Activated CD8-positive, alpha-beta memory T cell treated with anti-CD3 and anti-CD28 coated beads for 1 hour (primary cell): Measurements from ENCODE around the gene ZCCHC7.
"Not testable (repeated sequence)": the region's sequence is repeated elsewhere in the genome, so short reads cannot be mapped to it uniquely, and the experiment has no call there.

Experiments
- DNase-seq, 2 donors: peaks; one replicate each; pipeline ENCODE4 v3.0.0-alpha.2; 2020; ENCODE audit warnings: low read depth in 1 of 2; ENCODE audit errors: extremely low read depth in 1 of 2

Gene ZCCHC7

DNA sequence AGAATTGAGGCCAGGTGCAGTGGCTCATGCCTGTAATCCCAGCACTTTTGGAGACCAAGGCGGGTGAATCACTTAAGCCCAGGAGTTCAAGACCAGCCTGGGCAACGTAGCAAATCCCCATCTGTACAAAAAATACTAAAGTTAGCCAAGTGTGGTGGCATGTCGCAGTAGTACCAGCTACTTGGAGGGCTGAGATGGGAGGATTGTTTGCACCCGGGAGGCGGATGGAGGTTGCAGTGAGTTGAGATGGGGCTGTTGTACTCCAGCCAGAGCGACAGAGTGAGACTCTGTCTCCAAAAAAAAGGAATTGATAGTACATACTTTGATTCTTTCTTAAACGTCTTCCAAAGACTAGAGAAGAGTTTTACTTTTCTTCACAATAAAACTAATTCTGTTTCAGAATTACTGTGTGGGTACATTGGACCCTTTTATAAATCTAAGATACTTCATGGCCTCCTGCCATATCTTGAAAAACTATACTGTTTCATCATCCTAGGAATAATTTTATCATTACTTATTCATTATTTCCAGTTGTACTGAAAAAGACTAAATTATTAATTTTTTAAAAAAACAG lies 170.1 kb downstream of the ZCCHC7 start:
- no peak for DNase-seq

GRCh38 chr9:37290940-37291485 lies 170.6 kb downstream of the ZCCHC7 start:
- DNase-seq, result no peak

- DNase-seq, result not testable (repeated sequence)
Measured at GRCh38 chr9:37291612-37292238, 171.4 kb downstream of the ZCCHC7 start.

- no peak for DNase-seq
Measured at GRCh38 chr9:37292896-37293295, 172.5 kb downstream of the ZCCHC7 start.

GRCh38 chr9:37293664-37294524 lies 173.5 kb downstream of the ZCCHC7 start:
- no peak for DNase-seq

DNA sequence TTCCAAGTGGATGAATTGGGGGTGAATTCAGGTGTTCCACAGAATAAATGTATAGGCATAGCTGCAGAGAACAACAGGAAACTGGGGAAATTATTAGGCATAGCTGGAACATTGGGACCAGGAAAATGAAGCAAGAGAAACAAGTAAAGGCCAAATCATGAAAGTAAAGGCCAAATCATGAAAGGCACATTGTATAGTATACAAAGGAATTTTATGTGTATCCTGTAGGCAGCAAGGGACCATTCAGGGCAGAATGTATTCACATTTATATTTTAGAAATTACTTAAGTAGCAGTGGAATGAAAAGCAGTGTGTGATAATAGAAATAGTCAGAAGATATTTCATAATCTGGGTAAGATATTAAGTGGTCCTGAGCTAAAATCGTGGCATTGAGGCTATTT lies 174.8 kb downstream of the ZCCHC7 start:
- DNase-seq, result no peak

DNA sequence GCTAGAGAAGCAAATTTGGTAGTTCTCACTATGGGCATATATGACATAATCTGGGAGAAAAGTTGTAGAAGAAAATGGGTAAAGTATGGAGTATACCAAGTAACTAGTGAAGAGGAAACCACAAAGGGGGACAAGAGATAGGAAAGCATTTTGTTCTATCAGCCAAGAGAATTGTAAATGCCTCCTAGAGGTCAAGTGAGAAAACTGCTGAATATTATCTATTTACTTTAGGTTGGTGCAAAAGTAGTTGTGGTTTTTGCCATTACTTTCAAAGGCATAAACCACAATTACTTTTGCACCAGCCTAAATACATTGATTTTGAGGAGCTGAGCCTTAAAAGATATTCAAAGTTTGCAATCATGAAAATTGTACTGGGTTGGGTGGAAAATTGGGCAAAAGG lies 175.4 kb downstream of the ZCCHC7 start:
- DNase-seq, result no peak

GRCh38 chr9:37297592-37297991 lies 177.2 kb downstream of the ZCCHC7 start:
- no peak for DNase-seq

- no peak for DNase-seq
Measured at GRCh38 chr9:37300620-37301019, 180.2 kb downstream of the ZCCHC7 start.

GRCh38 chr9:37301042-37301853 lies 180.9 kb downstream of the ZCCHC7 start:
- DNase-seq, result no peak

DNA sequence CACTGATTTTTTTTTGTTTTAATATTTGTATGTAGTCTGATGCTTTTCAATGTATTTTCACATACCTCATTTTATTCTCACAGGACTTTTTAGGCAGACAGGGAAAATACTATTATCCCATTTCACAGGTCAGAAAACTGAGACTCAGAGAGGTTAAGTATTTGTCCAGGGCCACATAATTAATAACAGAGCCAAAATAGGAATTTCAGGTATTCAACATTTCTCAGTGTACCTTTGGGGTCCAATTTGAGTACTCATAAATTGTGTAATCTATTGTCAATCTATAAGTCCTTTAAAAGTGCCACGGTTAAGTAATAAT lies 181.4 kb downstream of the ZCCHC7 start:
- DNase-seq, result no peak

DNA sequence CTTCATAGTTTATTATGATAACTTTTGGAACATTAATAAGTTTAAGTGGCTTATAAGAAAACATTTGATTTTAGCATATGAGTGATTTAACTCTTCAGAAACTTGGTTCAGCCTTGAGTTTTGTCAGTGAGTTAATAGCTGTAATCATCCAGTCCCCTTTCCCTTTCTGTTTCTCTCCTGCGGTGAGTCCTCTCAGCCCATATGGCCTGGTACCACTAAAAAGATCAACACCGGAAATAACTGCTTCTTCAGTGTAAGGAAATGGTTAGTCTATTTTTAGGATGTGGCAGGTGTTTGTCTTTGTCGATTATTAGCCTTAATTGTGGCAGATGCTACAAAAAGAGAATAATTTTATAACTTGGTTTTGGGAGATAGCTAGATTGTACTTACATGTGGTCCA lies 181.9 kb downstream of the ZCCHC7 start:
- DNase-seq, result no peak

DNA sequence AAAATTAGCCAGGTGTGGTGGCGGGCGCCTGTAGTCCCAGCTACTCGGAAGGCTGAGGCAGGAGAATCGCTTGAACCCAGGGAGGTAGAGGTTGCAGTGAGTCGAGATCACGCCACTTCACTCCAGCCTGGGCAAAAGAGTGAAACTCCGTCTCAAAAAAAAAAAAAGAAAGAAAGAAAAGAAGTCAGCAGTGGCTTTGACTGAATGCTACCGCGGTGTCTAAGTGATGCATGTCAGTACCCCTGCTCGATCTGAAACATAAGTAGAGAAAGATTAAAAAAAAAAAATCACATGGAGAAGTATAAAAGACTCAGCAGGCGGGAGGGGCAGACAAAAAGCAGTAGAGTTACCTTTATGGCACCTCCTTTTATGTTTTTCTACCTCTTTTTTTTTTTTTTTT lies 182.9 kb downstream of the ZCCHC7 start:
- not testable (repeated sequence) for DNase-seq

DNA sequence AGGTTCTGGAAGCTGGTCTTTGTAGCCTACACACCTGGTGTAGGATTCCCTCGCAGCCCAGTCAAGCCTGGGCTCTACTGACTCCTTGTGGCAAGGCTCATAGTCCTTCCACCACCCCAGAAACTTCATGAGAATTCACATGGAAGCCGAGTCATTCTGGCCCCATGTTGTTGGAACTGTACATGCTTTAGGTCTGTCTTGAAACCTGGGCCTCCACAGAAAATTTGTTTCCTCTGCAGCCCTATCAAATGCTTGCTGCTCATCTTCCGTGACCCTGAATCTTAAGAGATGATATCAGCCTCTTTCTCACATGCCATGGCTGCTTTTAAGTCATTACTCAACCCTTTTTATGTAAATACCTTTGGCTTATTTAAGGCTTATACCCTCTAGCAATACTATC lies 188.8 kb downstream of the ZCCHC7 start:
- DNase-seq, result no peak

GRCh38 chr9:37311938-37312708 lies 191.7 kb downstream of the ZCCHC7 start:
- no peak for DNase-seq

DNA sequence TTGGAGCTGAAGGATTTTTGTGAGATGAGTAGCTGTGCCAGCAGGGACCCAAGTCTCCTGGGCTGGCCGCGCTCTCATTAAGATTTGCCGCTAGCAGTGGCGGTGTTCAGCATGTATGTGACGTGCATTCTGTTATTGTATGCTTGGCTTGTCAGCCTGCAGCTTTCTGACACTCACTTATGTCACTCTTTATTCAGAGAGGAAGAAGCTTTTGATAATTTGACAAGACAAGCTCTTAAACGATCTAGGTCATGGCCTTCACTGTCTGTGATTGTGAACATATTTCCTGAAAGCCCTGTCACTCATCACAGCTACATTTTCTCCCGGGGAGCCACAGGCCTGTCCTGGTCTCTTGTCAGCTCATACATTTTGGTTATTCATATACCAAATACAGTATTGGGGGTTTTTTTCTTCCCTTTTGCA lies 203.9 kb downstream of the ZCCHC7 start:
- no peak for DNase-seq

DNA sequence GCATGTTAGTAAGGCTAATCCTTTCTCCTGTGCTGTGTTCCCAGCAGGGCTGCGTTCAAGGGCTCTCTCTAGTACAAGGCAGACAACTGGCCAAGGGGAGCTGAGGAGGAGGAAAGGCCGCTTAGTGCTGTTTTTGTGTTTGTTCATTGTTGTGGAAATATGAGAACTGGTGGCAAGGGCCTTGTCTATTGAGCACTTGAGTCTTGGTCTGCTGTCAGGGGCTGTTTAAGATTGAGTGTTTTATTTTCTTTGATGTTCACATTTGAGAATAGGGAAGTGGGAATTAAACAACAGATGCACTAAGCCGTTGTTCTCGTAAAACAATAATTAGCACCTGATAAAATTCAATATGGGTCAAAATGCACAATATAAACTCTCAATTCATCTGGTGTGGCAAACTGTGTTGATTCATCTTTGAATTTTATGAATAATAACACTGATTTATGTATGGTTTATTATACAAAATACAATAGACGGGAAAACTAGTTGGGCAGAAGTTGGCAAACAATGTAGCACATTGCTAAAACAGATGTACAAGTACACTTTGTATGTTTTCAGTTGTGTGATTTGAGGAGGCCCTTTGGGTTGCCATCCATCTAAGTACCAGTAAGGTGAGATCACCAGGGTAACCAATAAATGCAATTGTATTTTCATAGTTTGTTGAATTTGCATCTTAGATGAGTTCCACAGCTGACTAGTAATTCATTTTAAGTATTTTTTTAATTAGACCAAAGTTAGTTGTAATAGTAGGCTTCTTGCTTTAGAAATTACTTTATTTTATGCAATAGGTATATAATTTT lies 204.5 kb downstream of the ZCCHC7 start:
- DNase-seq, result no peak

GRCh38 chr9:37325778-37326177 lies 205.4 kb downstream of the ZCCHC7 start:
- no peak for DNase-seq

DNA sequence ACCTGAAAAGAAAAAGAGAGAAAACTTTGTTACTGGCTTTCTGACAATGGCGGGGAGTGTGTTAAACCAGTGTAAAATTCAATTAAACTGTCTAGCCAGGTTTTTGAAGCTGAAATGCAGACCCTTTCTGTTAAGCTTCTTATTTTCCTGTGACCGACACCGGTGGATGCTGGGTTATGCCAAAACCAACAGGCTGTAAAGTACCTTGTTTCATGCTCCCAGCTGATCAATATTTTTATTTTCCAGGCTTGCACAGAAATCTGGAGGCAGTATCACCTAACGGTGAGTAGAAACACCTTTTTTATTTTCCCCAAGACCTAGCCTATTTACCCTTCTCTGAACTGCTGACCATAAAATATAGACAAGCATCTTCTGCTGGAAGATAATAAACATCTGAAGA lies 207.2 kb downstream of the ZCCHC7 start:
- DNase-seq, result no peak
